Measurements from ENCODE around the gene LIPC.

LIPC gene

DNA sequence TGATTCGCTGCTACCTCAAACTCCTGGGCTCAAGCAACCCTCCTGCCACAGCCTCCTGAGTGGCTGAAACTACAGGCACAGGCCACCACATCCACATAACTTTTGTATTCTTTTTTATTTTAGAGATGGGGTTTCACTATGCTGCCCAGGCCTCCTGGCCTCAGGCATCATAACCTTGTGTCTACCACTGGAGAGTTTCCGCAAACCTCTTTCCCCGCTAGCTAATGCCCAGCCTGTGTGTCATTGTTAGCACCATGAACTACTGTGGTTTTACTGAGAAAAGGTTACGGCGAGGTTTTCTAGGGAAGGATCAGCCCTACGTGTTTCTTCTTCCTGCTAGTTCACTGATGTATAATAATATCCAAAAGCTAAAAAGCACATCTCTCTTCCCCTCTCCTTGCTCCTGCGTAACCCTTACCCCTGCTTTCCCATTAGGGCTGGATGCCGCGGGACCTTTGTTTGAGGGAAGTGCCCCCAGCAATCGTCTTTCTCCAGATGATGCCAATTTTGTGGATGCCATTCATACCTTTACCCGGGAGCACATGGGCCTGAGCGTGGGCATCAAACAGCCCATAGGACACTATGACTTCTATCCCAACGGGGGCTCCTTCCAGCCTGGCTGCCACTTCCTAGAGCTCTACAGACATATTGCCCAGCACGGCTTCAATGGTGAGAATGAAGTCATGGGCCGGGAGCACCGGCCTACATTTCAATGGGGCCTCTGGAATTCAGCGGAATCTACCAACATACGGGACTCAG, 113.7 kb downstream of the LIPC start:
- DNase-seq, result no peak

DNA sequence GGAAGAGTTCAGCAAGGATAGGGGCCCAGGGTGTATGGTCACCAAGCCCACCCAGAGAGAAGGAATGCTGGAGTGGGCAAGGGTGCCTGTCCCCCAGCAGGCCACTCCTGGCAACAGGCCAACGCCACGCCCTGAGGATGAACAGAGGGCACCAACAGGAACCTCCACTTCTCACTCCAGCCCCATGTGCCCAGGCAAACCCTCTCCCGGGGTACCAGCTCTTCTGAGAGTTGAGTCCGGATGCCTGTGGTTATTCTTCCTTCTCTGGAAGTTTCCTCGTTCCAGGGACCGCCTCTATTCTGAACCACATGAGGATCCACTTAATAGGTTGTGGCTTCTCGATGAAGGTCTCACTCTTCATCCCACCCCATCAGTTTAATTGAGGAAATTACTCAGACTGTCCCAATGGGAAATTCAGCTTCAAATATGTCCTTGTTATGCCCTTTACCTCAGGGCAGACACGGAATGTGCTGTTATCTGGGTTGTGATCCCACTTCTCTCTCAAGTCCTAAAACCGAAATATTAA, 114.3 kb downstream of the LIPC start:
- no peak for DNase-seq

DNA sequence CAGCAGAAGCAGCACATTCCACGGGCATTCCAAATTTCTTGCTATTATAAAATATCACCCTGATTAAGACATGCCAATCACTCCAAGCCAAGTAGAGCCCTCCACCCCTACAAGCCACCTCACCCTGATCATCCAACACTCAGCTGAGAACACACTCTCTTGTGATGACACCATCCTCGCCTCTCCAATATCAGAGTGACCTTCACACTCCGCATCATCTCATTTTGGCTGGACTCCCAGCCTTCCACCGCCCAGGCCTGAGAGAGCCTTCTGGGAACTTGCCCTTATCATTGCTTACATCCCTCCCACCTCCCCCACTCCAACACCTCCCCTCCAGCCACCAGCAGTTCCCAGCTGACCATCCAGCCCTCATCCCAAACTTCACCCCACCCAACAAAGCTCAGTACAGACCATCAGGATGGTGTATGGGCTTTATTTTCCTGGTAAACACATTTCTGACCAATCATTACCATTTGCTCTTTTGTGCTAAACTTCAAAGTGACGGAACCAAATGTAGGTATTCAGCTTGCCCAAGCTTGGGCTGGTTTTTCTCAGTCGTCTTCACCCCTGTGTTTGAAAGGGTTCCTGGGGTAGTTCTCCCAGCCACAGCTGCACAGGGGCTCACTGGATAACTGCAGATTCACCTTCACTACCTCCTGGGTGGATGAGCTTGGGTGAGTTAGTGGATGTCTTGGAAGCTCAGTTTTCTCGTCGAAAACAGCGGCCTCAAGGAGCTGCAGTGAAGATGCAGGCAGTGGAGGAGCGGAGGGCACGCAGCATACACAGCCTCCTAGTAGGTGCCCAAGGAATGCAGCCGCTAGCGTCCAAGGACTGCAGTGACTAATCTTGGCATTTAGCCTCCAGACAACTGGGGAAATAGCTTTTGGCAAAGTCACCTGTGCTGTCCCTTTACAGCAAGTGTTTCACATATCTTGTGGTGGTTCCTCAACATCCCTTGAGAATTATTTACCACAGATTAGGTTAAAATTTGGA, 115.1 kb downstream of the LIPC start:
- DNase-seq, result no peak

DNA sequence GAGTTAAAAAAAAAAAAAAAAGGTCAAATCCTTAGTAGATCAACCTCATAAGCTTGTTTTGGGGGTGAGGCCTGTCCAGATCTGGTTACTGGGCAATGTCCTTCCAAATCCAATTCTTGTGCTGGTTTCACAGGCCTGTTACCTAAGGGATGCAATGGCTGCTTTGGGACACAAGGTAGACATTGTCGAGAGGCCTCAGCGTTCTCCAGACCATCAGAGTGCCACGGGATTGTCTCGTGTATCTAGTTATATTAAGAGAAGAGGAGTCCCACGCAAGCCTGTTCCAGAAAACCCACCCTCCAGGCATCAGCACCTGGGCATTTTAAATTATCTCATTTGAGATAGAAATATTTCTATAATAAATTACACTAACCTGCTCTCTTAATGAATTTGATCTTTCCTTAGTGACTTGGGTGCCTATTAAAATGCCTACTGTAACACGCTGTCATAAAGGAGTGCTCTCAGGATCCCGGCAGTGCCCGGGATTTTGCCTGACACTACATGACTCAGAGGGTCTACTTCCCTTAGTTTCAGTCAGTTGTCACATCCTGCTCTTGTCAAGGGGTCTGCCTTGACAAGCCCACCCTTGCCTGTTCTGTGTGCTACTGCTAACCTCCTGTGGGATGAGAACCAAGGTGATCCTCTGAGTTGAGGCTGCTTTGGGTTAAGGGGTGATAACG, 116.0 kb downstream of the LIPC start:
- no peak for DNase-seq

DNA sequence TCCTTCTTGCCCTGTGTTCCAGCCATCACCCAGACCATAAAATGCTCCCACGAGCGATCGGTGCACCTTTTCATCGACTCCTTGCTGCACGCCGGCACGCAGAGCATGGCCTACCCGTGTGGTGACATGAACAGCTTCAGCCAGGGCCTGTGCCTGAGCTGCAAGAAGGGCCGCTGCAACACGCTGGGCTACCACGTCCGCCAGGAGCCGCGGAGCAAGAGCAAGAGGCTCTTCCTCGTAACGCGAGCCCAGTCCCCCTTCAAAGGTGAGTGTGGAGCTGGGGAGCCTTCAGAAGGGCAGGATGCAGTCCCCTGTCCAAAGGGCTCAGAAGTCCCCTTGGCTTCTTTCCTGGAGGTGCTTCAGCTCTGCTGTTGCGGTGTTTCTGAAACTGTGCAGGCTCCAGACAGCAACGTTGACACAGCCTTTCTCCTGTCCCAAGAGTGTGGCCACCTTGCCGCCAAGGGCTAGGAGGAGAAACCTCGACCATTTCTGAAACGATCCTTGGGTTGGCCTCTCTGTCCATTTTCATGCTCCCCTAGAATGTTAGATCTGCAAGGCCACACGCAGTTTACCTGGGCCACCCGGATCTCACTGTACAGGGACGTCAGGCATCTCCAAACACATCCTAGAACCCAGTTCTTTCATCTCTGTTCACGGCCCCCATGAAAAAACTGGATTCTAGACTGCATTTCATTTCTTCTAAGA, 116.7 kb downstream of the LIPC start:
- DNase-seq, result no peak

DNA sequence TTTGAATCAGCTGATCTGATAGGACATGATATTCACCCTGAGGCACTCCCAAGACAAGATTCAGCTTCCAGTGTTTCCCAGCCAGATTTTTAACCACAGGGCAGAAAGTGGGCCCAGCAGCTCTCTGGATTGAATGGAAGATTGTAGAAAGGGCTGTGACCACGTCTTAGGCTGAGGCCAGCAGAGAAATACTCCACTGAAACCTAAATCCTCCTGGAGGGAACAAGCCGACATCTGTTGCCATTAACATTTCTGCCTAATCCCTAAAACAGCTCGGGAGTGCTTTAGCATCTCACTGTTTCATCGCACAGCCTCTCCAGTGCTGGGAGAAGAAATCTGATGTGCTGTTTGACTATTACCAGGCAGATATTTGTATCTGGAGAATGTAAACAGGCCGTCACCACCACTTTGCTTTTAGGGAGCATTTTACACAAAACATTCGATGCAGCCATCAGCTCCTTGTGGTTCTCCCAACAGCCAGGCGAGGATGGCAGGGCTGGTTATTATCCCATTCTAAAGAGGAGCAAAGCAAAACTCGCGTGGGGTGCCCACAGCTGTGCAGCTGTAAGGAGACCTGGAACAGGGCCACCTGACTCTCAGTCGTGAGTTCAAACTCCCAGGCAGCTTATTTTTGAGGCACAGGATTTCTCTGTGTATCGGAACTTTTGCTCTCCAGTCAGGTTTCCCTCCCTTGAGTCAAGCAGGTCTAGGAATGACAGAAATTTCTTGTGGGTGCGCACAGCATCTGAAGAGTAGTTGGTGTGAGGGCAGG, 117.4 kb downstream of the LIPC start:
- no peak for DNase-seq

DNA sequence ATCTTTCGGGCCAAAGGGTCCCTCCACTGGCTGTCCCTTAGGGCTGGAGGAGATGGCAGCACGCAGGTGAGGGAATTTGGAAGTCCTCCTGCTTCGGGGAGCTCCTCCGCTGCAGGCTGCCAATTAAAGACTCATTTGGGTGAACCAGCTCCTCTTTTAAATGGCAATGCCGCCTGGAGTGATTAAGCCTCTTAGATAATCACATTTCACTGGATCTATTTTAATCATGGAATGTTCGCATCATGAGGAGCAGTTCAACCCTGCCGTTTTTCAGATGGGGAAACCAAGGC, 117.9 kb downstream of the LIPC start:
- DNase-seq, result no peak

DNA sequence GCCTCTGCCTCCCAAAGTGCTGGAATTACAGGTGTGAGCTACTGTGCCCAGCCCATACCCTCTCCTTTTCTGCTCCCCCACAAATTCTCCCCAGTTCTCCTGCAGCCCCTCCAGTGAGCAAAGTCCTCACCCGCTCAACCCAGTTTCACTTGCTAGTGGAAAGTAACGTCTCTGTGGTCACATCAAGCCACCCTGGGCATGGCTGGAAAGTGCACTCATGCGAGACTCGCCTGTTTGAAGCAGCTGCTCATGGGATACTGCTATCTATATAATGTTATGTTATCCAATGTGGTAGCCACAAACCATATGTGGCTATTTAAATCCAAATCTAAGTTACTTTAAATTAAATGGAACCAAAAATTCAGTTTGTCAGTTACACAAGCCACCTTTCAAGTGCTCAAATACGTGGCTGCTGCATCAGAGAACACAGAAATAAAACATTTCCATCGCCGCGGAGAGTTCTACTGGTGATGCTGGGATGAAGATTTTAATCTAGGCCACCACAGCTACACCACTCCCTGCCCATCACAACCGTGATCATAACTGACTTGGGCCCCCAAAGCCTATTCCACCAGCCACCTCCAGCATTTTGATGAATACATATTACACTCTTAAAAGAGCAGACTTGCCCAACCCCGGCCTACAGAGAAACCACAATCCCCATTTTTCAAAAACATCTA, 119.4 kb downstream of the LIPC start:
- DNase-seq, result no peak

DNA sequence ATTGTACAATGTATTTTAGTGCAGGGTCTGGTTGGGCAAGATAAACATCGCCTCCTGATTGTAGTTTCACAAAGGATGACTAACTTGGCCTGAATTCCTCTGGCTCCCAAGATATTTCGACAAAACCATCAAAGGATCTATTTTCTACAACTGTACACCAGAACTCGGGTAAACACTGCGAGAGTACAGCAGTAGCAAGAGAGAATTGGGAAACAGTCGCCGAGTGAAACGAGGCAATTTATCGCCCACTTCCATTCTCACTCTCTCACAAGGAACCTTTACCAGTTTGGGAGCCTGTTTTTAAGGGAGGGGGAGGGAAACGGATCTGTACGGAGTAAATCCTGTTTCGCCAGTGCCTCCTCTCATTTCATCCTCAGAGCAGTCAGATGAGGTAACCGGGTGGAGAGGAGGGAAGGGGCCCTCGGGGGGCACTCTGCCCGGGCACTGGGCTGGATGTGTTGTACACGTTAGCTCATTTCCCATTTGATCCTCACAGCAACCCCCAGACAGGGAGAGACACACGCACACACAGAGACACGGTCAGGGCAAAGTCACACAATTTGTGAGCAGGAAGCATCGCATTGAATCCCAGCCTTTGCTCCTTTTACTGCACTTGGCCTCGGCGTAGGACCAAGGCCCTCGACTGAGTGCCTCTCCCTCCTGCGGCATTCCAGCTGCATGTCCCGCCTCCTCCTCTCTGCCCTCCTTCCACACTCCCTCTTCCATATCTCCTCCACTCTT, 120.1 kb downstream of the LIPC start:
- DNase-seq, result no peak

DNA sequence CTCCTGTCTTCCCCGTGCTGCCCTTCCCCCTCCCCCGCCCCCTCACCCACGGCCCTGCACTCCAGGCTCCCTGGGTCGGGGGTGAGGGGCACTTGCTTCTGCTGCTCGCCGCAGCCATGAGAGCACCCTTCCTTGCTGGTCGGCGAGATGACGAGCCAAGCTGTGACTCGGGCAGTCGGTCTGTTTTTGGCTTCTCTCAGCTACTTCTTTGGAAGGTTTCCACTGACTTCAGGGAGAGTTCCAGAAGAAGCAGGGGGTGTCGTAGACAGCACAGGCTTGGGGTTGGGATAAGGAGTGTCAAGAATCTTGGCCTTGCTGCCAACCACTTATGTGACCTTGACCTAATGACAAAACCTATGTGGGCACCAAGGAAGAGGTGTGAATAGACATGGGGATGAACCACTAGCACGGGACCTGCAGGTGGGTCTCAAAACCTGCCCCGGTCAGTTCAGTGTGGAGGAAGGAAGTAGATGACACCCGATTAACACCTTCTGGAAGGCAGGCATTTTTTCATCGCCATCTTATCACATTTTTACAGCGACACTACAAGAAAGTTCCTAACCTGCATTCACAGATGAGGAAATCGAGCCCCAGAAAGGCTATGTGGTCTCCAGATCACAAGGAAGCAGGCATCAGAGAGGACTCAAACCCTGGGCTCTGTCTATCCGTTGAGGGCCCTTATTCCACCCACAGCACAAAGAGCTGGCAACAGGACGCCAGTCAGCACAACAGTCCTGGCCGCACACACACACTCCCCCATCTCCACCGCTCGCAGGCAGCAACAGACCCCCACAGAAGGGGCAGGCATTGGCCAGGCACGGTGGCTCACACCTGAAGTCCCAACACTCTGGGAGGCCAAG, 120.9 kb downstream of the LIPC start:
- DNase-seq, result no peak

DNA sequence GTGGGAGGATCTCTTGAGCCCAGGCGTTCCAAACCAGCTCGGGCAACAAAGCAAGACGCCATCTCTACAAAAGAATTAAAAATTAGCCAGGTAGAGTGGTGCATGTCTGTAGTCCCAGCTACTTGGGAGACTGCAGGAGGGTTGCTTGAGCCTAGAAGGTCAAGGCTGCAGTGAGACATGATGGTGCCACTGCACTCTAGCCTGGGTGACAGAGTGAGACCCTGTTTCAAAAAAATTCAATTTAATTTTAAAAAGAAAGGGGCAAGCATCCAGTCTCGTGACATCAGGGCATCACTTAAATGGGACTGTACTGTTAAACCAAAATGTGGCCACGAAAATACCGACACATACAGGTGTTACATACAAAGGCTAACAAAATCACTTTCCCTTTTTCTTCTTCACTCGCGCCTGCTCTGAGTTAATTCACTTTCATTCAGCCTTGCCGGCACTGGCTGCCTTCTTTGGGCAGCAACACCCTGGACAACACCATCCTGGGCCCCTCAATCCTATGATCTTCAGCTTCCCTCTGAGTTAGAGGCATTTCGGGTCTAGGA, 121.7 kb downstream of the LIPC start:
- no peak for DNase-seq

DNA sequence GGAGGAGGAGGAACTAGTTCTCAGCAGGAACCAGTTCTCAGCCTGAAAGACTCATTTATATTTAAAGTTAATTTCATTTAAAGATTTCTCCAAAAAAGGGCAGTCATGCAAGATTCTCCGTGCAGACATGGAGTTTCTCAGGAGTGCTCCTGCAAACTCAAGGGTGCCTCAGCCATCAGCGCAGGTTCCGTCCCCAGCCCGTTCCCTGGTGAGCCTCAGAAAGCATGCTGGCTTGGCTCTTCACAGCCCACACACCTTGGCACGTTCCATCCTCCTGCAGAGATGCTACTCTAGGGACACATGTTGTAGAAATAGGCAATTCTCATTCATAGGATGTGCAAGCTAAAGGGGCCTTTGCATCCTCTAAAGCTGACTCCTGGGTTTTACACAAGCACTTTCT, 123.0 kb downstream of the LIPC start:
- no peak for DNase-seq

DNA sequence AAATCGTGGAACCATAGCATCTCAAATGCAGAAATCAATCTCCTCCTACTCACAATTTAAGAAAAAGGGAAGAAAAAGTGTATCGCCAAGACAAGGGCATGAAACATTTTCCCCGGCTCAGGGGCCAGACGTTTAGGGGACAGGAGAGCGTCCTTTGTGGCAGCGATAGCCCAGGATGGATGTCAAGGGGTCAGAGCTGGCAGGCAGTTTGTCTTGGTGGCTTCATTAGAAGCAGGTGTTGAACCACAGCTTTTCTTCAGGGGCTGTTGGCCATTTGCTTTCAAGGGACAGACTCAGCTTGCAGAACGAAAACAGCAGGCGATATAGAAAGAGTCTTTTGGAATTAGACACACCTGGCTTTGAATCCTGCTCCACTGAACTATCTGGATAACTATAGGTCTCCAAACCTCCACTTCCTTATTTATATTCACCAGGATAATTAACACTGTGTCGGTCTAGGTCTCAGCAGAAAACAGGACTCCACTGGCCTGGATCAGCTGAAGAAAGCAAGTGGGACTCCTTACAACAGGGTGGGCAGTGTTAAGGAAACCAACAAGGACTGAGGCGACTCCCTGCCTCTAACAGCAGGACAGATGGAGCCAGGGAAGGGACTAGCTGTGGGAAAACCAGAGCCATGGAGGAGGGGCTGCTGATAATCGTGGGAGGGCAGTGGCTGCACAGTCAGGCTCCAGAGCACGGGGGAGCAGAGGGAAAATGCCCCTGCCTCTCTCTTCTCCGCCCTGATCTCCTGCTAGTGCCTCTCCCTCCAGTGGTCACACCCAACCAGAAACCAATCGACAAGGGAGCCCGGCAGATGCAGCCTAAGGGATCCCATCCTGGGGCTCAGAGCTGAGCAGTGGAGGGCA, 123.6 kb downstream of the LIPC start:
- DNase-seq, result no peak

DNA sequence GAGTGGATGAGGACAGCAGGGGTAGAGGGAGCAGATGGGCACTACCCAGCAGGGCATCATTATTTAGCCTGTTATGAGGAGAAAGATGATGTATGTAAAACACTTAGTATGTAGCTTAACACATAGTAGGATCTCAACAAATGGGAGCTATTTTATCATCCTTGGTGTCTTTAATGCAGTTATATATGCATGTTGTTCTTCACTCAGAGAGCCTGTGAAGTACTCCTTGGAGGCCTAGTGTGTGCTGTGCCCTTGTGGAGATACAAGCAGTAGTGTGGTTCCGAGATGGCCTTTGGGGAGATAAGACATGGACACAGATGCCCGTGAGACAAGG, 124.2 kb downstream of the LIPC start:
- DNase-seq, result no peak

DNA sequence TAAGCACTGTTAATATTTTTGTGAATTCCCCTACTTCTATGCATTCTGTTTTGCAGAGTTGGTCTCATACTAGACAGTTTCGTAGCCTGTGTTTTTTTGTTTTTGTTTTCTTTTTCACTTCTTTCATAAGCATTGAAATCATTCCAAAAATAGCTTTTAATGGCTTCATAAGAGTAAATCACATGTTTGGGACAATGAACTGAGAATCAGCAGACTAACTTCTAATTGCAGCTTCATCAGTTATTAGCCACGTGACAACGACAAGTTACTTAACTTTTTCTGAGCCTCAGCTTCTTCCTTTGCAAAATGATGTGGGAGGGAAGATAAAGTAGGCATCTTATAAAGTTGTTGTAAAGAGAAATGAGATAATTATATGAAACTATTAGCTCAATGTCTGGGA, 124.8 kb downstream of the LIPC start:
- DNase-seq, result no peak

DNA sequence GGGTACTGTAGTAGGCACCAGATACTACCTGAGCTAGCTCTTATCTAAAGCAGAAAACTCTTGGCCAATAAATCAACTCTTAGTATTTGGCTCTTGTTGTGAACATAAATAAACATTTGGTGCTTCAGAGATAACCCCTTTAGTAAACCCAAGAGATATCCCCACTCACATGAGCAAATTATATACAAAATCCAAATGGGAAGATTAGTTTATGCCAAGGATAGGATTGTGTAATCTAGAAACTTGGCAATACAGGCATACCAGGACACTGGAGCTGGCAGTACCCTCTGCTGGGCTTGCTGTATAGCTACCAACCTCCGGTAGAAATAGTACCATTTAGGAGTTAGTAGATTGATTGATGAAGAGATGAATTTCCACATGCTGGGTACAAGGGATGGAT, 127.0 kb downstream of the LIPC start:
- DNase-seq, result no peak

DNA sequence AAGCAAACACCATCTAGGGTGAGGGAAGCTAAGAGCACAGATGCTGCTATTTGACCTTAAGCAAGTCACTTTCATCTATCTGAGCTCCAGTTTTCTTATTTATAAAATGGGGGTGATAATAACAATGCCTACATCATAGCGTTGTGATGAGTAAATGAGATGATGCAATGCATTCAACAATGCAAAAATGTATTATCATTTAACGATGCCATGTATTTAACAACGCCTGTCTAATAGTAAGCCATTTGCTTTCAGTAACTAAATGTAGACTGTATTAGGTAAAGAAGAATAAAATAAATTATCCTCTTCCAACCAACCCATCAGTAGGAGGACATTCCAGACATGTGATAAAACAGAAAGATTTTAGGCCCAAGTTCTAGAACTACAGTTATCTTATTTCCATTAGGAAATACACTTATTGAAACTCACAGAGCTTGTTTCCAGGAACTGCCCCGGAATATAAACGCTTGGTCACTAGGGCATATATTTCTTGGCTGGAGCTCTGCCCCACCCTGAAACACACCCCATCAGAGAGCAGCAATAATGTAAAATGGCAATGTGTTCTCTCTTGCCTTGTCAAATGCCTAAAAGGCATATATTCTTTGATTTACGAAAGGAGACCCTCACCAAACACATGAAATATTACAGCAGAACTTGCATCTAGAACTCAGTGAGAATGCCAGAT, 128.3 kb downstream of the LIPC start:
- no peak for DNase-seq

DNA sequence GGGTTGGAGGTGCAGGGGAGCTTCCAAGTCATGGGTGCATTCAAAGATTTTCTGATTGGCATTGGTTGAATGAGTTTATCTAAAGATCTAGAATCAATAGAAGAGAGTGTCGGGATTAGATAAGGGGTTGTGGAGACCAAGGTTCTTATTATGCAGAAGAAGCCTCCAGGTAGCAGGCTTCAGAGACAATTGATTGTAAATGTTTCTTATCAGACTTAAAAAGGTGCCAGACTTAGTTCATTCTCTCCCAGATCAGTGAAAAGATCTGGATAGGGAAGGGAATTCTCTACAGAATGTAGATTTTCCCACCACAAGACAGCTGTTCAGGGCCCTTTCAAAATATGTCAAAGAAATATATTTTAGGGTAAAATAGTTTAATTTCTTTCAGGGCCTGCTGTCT, 129.5 kb downstream of the LIPC start:
- no peak for DNase-seq

All from activated gamma-delta T cell treated with Interleukin-2 at 50 U/mL for 16 hours (primary cell).